Measurements from ENCODE around the gene PAMR1. TPM values are rescaled to one million over a fixed set of nuclear protein-coding genes. Genes with fewer than 3 reads are reported as not detected.
A peak's percentile ranks its signal among the peaks of the same experiment; 100 is the strongest.

Gene PAMR1
- total RNA-seq, 1 donor from 2014 or later: 7.6 TPM

- no peak for DNase-seq (ENCODE audit: low spot score)
Observed at GRCh38 chr11:35454362-35454761, 71.1 kb downstream of the PAMR1 start.

DNA sequence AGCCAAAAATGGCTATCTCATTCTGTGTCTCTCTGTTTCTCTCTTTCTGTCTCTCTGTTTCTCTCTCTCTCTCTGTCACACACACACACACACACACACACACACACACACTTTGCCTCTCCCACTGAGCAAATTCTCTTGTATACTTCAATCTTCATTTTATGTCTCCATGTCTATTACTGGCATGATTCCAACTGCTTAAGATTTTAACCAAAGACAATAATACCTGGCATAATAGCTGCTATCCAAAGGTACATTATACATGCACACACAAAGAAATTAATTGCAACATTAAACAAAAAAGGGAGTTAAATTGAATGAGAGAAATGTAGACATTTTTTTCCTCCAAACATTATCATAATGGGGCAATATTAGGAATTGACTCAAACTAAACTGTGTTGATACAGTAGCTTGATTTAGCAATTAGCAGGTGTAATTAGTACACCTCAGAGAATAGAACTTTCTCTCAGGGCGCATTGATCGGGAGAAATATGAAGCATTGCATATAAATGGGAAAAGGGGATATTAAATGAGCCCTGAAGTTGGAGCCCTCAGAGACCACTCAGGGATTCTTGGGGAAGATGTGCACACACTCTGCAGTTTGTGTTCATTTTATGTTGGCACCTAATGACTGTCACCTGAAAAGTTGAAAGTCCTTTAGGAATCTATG, 88.7 kb downstream of the PAMR1 start:
- no peak for DNase-seq (ENCODE audit: low spot score)

DNA sequence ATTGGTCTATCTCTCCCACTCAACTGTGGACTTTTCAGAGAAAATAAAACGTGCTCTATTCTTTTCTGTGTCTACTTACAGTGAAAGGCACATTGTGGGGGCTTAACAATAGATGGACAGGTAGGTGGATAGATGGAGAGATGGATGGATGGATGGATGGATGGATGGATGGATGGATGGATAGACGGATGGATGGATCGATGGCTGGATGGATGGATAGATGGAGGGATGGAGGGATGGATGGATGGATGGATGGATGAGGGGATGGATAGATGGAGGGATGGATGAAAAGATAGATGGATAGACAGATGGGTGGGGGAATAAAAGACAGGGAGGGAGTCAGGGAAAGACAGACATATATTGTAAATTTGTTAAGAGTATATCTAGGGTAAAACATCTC, 91.8 kb downstream of the PAMR1 start:
- no peak for DNase-seq (ENCODE audit: low spot score)

DNA sequence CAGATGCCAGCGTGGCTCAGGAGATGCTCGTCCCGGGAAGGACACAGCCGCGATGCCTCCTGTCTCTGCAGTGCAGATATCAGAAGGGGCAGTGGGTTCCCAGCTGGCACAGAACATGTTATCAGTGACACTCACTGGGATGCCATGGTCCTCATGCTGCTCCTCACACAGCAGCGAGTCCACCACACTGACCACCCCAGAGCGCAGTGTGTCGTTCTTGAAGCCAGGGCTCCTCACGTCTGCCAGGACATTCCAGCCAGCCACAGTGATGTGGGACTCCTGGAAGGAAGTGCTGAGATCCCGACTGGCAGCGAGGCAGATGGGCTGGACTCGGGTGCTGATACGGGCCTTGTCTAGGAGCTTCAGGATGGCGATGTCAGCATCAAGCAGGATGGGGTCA, 93.0 kb downstream of the PAMR1 start:
- no peak for DNase-seq (ENCODE audit: low spot score)

DNA sequence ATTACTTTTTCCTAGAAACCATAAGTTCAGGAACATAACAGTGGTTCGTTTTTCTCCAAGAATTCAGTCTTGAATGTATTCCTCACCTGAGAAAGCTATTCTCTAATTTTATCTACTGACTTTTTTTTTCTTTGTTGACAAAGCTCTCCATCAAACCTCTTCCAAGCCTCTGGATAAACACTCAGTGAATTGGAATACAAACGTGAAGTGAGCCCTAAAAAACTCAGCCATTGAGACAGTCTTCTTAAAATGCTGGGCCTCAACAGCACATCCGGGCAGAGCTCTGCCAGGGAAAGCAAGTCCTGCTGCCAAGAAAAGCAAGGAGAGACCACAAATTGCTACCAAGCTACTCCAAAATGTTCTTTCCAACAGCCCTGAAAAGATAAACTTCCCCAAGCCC, 98.3 kb downstream of the PAMR1 start:
- no peak for DNase-seq (ENCODE audit: low spot score)

DNA sequence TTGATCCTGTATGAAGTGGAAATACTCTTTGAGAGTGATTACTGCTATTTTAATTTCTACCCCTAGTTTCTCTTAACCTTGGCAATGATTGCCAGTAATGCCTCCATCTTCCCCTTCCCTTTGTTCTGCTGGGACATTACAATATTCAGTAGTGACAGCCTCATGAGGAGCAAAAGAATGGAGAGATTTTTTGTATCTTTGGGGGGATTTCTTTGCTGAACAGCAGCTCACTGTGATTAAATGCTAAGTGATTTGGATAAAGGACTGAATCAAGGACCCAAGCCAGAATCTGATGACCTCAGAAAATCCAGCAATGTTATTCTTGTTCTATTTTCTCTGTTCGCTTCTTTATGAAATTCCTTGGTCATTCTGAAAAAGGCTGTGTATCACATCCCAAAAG, 99.1 kb downstream of the PAMR1 start:
- no peak for DNase-seq (ENCODE audit: low spot score)

GRCh38 chr11:35425603-35426212, 99.7 kb downstream of the PAMR1 start:
- DNase-seq (ENCODE audit: low spot score): no peak

DNA sequence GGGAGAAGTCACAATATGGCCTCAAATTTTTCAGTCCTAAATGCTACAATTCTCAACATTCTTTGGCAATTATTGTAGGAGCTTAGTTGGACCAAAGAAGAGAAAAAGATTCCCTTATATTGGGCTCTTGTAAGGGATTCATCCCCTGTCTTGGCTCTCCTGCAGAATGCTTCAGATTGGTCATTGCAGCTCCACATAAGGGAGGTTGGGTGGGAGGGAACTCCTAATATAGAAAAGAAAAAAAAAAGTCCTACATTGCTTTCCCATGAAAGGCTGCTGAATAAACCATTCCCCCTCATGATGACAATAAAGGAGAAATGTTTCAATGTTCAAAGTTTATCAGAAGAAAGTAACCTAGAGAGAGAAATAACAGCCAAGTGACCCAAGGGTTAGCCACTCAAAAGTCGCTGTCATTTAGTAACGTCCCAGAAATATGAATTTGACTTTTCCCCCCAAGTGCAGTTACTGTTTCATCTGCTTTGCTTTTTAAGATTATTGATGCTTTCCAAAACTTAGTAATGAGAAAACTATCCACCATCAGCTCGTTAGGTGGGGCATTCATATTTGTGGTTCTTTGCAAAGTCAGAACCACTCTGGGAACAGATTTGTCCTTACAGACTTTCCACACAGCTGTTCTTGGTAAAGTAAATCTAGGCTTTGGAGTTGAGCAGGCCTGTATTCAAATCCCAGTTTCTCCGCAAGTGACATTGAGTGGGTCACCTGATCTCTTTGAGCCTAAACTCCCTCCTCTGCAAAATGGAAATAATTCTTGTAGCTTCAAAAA, 101.1 kb downstream of the PAMR1 start:
- DNase-seq (ENCODE audit: low spot score): no peak

GRCh38 chr11:35420371-35420770, 105.0 kb downstream of the PAMR1 start:
- DNase-seq (ENCODE audit: low spot score): no peak

DNA sequence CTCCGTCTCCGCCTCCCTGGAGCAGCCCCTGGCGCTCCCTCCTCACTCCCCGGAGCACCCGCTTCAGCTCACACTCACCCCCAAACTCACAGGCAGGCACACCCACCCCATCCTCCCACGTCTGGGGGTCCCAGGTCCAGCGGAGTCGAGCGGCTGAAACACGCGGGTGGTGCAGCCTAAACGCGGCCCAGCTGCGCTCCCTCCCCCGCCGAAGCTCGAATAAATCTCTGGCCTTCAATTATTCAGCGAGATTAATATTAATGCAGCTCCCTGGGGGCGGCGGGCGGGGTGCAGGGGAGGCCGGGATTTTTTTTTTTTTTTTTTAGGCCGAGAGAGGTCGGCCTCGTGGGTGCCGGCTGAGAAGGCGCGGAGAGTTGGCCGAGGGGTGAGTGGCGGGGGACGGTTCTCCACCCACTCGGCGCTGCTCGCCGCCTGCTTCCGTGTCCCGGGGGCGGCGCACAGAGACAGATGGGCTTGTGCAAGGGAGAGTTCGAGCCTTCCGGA, 105.5 kb downstream of the PAMR1 start:
- no peak for DNase-seq (ENCODE audit: low spot score)

DNA sequence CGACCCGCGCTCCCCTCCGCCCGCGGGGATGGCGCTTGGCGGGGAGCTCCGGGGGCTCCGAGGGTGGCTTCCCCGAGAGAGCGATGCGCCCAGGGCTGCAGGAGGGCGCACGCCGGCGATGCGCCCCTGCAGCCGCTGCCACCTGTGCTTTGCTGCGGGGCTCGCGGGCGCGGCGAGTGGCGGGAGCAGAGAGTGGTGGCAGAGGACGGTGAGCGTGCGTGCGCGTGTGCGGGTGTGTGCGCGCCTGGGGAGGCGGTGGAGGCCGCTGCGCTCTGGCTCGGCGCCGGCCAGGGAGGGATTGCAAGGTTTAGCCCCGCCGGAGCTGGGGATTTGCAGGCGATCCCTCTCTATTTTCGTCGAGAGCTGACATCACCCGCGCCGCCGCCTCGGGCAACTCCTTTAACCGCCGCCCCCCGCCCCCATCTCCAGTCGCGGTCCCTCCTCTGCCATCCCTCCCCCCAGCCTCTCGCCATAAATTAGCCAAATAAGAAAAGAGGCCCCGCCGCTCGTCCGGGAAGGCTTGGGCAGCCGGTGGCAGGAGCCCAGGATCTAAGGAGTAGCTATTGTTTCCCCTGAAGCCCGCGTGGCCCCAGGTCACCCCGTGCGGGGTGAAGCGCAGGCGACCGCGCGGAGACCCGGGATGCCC, 106.1 kb downstream of the PAMR1 start, which contains the start of gene SLC1A2:
Gene SLC1A2, minus strand, starts transcription at position 375 of the 646 bp plus-strand sequence. CDS start 592 bp downstream, outside the sequence.
- DNase-seq (ENCODE audit: low spot score): no peak

- no peak for DNase-seq (ENCODE audit: low spot score)
Observed at GRCh38 chr11:35418282-35419183, 106.9 kb downstream of the PAMR1 start.

DNA sequence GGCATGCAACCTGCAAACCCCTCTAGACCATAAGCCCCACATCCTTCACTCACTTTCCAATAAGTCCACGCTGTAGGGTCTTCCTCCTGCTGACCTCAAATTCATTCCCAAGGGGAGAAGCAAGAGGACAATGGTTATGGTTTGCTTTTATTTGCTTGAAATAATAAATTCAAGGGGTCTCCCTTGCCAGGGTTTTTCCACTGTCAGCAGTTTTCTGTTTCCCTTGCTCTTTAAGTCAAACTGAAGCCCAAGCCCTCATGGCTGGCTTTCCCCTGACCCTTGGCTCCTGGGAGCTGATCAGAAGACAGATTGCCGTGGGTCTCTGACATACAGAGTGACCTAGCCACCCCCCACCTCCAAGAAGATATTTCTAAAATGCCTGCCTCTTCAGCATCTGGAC, 109.9 kb downstream of the PAMR1 start:
- DNase-seq (ENCODE audit: low spot score): no peak

GRCh38 chr11:35414776-35415175, 110.6 kb downstream of the PAMR1 start:
- no peak for DNase-seq (ENCODE audit: low spot score)

GRCh38 chr11:35414311-35414710, 111.1 kb downstream of the PAMR1 start:
- DNase-seq (ENCODE audit: low spot score): no peak

- DNase-seq (ENCODE audit: low spot score): no peak
Observed at GRCh38 chr11:35413598-35413997, 111.8 kb downstream of the PAMR1 start.

- no peak for DNase-seq (ENCODE audit: low spot score)
Observed at GRCh38 chr11:35412285-35412684, 113.1 kb downstream of the PAMR1 start.

DNA sequence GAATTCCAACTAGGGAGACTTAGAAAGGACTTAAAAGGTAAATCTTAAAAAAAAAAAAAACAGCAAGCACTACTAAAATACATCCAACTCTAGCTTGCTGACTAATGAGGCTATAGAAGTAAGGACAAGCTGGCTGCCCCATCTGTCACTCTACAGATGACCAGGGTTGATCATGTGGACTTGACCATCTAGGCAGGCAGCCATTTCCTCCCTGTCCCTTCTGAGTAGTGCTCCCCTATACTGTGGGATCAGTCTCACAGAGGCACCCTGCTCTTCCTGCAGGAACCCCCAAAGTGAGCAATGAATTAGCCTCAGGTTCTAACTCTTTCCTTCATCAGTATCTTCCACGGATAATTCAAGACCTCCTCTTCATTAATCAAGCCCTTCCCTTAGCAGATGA, 118.4 kb downstream of the PAMR1 start:
- DNase-seq (ENCODE audit: low spot score): no peak

DNA sequence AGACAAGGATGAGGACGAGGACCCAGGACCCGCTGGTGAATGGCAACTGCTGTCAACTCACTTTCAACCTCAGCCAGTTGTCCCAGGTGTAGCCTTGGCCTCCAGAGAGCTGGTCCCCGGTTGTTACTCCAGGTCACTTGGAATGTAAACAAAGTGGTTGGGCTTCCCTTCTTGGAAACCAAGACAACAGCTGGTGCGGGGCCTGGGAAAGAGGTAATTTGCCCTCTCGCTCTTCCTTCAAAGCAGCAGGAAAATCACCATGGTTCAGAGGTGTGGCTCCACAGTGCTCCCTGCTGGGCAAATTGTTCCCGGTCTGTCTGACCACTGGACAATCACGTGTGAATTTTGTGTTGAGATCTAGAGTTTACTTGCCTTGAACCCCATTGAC, 121.0 kb downstream of the PAMR1 start:
- DNase-seq (ENCODE audit: low spot score): peak; percentile 38

DNA sequence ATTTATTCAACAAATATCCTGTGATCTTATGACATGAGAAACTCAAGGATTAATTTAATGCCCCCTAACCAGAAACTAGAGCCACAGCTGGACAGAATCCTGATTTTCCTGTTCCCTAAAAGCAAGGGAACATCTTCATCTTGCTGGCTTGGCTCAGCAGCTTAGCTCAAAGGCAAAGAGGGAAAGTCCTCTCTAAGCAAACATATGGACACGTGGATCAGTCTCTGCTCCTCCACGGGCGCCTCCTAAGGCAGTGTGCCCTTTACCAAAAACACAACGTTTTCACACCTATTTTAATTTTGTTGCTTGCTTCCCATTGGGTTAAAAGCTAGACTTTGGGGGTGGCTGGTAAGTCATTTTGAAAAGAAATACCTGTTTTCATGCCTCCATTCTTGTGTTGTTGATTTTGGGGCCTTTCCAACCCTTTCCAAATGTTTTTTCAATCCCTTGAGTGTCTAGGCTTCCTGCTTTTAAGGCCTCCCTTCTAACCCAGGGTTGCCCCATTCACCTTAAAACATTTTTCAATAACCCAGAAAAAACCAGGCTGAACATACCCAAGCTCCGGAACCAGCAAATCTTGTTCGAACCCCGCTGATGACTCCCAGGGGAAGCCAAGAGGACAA, 121.5 kb downstream of the PAMR1 start:
- DNase-seq (ENCODE audit: low spot score): no peak
